Measurements from ENCODE around the gene KLHL17.
"Not testable (repeated sequence)": the region's sequence is repeated elsewhere in the genome, so short reads cannot be mapped to it uniquely, and the experiment has no call there.

The KLHL17 gene

DNA sequence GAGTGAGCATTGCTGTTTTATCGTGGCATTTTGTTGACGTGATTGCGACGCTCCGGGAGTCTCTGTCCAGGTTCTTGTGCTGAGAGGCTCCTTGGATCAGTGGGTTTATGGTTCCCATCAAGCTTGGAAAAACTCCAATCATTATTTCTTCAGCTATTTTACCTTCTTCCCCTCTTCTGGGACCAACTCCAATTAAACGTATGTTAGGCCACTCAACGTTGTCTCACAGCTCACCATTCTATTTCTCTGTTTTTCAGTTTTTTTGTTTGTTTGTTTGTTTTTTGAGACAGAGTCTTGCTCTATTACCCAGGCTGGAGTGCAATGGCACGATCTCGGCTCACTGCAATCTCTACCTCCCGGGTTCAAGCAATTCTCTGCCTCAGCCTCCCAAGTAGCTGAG lies 31.5 kb downstream of the KLHL17 start:
- DNase-seq (ENCODE audit: extremely low read depth, low read depth), result no peak
- H3K4me3 ChIP-seq (replicated peaks; ENCODE audit: low read depth, low read length), result no peak overlapping the region

DNA sequence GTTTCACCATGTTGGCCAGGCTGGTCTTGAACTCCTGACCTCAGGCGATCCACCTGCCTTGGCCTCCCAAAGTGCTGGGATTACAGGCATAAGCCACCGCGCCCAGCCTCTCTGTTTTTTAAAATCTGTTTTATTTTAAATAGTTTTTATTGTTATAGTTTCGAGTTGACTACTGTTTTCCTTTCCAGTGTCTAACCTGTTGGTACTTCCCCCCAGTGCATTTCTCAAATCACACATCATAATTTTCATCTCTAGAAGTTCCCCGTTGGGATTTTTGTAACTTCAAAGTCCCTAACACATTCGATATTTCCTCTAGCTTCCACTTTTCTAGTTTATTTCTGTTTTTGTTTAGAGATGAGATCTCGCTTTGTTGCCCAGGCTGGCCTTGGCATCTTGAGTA lies 32.0 kb downstream of the KLHL17 start:
- no peak for DNase-seq (ENCODE audit: extremely low read depth, low read depth)
- H3K4me3 ChIP-seq (replicated peaks; ENCODE audit: low read depth, low read length), result no peak overlapping the region
- no peak for TF ChIP-seq CTCF (IDR thresholded peaks at IDR 0.05; ENCODE audit: low read depth, low read length, missing control alignments)

More for the DNA sequence above, 31.5 kb downstream of the KLHL17 start:
- no peak for TF ChIP-seq CTCF (IDR thresholded peaks at IDR 0.05; ENCODE audit: low read depth, low read length, missing control alignments)

DNA sequence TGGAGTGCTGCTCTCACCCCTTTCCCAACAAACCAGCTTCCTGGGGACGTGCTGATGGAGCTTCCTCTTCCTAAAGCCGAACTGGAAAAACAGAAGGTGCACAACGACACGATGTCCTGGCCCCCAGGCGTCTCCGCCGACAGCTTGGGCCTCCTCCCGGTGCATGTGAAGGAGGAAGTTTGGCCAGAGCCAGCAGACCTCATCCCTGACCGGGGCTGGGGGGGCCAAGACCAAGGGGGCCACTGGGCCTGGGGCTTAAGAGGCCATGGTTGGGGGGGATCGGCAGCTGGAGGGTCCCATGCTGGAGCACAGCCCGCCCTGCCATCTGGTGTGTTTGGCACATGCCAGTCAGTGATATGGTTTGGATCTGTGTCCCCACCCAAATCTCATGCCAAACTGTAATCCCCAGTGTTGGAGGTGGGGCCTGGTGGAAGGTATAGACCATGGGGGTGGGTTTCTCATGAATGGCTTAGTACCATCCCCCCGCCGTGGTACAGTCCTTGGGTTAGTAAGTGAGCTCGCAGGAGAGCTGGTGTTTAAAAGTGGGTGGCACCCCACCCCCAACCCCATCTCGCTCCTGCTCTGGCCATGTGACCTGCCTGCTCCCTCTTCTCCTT lies 33.1 kb downstream of the KLHL17 start:
- TF ChIP-seq CTCF (IDR thresholded peaks at IDR 0.05; ENCODE audit: low read depth, low read length, missing control alignments), result no peak
- DNase-seq (ENCODE audit: extremely low read depth, low read depth), result no peak

DNA sequence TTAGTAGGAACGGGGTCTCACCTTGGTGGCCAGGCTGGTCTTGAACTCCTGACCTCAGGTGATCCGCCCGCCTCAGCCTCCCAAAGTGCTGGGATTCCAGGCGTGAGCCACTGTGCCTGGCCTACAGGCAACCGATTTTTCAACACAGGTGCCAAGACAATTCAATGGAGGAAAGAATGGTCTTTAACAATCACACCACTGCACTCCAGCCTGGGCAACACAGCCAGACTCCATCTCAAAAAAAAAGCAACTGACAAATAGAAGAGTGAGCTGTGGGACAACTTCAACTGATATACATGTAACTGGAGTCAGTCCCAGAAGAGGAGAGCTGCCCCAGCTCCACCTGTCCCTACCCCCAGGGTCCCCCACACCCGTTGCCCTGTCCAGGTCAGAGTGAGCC lies 34.2 kb downstream of the KLHL17 start:
- not testable (repeated sequence) for H3K4me3 ChIP-seq (replicated peaks; ENCODE audit: low read depth, low read length); DNase-seq (ENCODE audit: extremely low read depth, low read depth)

More for the DNA sequence above, 33.1 kb downstream of the KLHL17 start:
- no peak overlapping the region for H3K4me3 ChIP-seq (replicated peaks; ENCODE audit: low read depth, low read length)

GRCh38 chr1:995665-996633 lies 35.6 kb downstream of the KLHL17 start:
- H3K4me3 ChIP-seq (replicated peaks; ENCODE audit: low read depth, low read length), result no peak overlapping the region
- no peak for DNase-seq (ENCODE audit: extremely low read depth, low read depth)
- TF ChIP-seq CTCF (IDR thresholded peaks at IDR 0.05; ENCODE audit: low read depth, low read length, missing control alignments), result no peak

DNA sequence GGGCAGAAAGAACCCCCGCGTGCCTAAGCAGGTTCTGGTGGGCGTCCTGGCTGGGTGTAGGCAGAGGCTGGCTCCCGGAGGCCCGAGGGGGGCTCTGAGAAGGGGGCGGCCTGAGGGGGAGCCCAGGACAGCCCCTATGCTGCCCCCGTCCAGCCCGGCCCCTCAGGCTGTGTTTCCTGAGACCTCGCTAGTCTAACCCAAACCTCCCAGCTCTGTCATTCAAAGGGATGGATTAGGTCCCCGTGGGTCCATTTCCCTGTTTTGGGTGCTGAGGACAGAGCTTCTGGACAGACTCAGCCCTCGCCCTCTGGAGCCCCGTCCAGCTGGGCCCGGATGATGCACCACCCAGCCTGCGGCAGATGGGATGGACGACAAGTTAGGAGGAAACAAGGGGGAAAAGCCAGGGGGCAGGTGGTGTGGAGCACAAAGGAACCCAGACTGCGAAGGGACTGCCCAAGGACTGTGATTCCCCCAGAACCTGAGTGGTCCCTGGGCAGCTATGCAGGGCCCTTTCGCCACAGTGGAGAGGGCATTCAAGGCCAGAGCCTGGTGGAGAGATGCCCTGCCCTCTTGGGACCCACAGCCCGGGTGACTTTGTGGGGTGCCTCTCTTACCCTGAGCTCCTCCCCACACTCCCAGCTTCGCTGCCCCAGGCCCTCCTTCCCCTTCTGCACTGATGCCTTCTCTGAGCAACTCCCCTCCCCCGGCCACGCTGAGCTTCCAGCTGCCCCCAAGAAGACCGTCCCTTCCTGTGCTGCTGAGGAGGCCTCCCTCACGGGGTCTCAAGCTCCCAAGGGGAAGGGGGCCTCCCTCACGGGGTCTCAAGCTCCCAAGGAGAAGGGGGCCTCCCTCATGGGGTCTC lies 36.7 kb downstream of the KLHL17 start:
- no peak for DNase-seq (ENCODE audit: extremely low read depth, low read depth)

More for the DNA sequence above, 36.7 kb downstream of the KLHL17 start:
- no peak for TF ChIP-seq CTCF (IDR thresholded peaks at IDR 0.05; ENCODE audit: low read depth, low read length, missing control alignments)
- no peak overlapping the region for H3K4me3 ChIP-seq (replicated peaks; ENCODE audit: low read depth, low read length)
